Activated naive CD4-positive, alpha-beta T cell treated with anti-CD3 and anti-CD28 coated beads, Interleukin-2, amount 50 U/mL, for 72 hours (primary cell): Measurements from ENCODE around the gene PSMC3IP. TPM values are rescaled to one million over a fixed set of nuclear protein-coding genes. Genes with fewer than 3 reads are reported as not detected.
A peak's percentile ranks its signal among the peaks of the same experiment; 100 is the strongest.
"Not testable (repeated sequence)": the region's sequence is repeated elsewhere in the genome, so short reads cannot be mapped to it uniquely, and the experiment has no call there.

Experiments
- ATAC-seq, 2 donors: fragments of 150-1000 bp; cut with Tn5 transposase; 2 replicates each; pipeline ENCODE4 v1.10.0; 2021; ENCODE audit warnings: mild to moderate bottlenecking in 2 of 2, moderate library complexity in 2 of 2
- DNase-seq, 2 donors: peaks; one replicate each; pipeline ENCODE4 v3.0.0; 2021 to 2022; ENCODE audit warnings: low spot score in 2 of 2
- H3K27ac Mint-ChIP-seq, 2 donors: one replicate each; pipeline ENCODE4 v1.8.0; 2022; ENCODE audit warnings: mild to moderate bottlenecking in 2 of 2, mixed read lengths in 2 of 2
- H3K36me3 Mint-ChIP-seq, 2 donors: one replicate each; pipeline ENCODE4 v1.8.0; 2022; ENCODE audit warnings: mixed read lengths in 2 of 2
- H3K9me3 Mint-ChIP-seq, 2 donors: one replicate each; pipeline ENCODE4 v1.8.0; 2022; ENCODE audit warnings: mixed read lengths in 2 of 2
- total RNA-seq, 2 donors: library from RNA; stranded (reverse); gene quantifications; one replicate each; pipeline ENCODE4 v1.2.3, GENCODE V29; 2022

Gene PSMC3IP
- total RNA-seq, 2 donors from 2014 or later: 24.7 to 52.5 TPM

DNA sequence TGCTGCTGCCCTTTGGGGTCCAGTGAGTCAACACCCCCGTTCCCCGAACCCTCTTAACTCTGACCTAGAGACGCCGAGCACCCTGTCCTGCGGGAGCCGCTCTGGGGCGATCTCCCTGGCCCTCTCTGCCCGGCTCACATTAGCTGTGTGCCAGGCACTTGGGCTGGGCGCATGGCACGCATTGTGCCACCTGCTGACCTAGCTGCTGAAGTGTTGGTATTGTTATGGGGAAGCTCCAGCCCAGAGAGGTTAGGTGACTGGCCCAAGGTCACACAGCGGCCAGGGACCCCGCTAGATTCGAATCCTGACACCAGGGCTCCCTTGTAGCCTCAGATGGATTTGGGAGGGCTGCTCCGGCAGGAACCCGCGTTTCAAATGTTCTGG lies 23.7 kb downstream of the PSMC3IP start:
- ATAC-seq (peak in 1 of 2 donors; percentile 35), DNase-seq (no peak)
- peak overlapping the region in 1 of 2 donors; percentile 95 for H3K27ac Mint-ChIP-seq
- H3K9me3 Mint-ChIP-seq: no peaks in the 10 kb centered on the region
- H3K36me3 Mint-ChIP-seq: peaks cover 0 to 6% of the 10 kb centered on the region in 2 donors

DNA sequence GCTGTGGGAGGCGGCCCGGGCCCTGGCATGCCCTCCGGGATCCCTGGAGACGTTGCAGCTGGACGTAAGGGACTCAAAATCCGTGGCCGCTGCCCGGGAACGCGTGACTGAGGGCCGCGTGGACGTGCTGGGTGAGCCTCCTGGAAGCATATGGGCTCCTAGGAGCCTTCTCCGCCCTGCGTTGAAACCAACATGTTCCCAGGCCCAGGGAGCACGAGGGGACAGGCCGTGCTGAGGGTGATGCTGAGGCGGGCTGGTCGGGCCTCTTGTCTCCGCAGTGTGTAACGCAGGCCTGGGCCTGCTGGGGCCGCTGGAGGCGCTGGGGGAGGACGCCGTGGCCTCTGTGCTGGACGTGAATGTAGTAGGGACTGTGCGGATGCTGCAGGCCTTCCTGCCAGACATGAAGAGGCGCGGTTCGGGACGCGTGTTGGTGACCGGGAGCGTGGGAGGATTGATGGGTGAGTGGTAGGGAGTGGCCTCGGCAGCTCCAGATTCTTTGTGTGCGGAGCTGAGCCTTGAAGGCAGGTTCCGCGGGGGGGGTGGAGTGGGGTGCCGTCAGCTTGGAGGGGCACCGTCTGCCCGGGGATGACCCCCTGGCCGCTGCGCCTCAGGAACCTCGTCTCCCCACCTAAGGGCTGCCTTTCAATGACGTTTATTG lies 24.2 kb downstream of the PSMC3IP start:
- ATAC-seq (no peak), DNase-seq (no peak)
- Mint-ChIP-seq H3K36me3 (peaks cover 0 to 6% of the 10 kb centered on the region in 2 donors), H3K9me3 (no peaks in the 10 kb centered on the region), H3K27ac (peak overlapping the region in 1 of 2 donors; percentile 95)

DNA sequence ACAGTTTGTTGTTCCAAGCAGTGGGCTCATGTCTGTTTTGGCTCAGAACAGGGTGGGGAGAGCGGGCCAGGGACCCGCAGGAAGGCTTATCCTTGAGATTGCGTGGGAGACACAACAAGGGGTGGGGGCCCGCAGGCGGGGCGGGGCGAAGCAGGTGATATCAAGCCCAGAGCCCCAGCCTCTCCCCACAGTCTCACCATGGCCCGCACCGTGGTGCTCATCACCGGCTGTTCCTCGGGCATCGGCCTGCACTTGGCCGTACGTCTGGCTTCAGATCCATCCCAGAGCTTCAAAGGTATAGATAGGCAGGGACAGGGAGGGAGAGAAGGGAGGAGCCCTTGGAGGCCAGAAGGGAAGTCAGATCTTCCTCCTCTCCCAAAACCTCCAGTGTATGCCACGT lies 24.8 kb downstream of the PSMC3IP start, which contains the start of gene HSD17B1:
HSD17B1 (plus strand) TSS at position 188 of the 400 bp plus-strand sequence; CDS start at position 199, 11 bp downstream.
- not testable (repeated sequence) for DNase-seq, H3K36me3 Mint-ChIP-seq, ATAC-seq, H3K9me3 Mint-ChIP-seq
- peak within 1 kb of the TSS in 1 of 2 donors; percentile 95 for H3K27ac Mint-ChIP-seq

DNA sequence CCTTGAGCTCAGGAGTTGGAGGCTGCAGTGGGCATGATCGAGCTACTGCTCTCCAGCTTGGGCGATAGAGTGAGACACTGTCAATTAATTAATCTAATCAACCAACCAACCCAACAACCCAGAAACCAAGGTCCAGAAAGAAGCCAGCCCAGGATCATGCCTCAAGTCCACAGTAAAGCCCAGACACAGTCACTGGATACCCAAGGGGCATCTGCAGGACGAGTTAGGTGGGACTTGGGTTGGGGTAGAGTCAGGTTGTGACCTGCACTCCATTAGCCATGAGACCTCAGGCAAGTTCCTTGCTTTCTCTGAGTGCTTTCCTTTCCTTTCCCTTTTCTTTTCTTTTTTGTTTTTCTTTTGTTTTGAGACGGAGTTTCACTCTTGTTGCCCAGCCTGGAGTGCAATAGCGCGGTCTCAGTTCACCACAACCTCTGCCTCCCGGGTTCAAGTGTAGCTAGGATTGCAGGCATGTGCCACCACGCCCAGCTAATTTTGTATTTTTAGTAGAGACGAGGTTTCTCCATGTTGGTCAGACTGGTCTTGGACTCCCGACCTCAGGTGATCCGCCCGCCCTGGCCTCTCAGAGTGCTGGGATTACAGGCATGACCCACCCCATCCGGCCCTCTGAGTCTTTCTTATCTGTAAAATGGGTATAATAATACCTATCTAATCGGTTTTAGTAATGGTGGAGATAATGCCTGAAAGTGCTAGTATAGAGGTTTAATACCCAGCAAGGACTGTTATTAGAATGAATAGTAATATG lies 28.4 kb downstream of the PSMC3IP start:
- ATAC-seq: no peak
- DNase-seq: no peak
- H3K27ac Mint-ChIP-seq: no peak overlapping the region
- no peaks in the 10 kb centered on the region for H3K36me3 Mint-ChIP-seq
- H3K9me3 Mint-ChIP-seq: no peaks in the 10 kb centered on the region

DNA sequence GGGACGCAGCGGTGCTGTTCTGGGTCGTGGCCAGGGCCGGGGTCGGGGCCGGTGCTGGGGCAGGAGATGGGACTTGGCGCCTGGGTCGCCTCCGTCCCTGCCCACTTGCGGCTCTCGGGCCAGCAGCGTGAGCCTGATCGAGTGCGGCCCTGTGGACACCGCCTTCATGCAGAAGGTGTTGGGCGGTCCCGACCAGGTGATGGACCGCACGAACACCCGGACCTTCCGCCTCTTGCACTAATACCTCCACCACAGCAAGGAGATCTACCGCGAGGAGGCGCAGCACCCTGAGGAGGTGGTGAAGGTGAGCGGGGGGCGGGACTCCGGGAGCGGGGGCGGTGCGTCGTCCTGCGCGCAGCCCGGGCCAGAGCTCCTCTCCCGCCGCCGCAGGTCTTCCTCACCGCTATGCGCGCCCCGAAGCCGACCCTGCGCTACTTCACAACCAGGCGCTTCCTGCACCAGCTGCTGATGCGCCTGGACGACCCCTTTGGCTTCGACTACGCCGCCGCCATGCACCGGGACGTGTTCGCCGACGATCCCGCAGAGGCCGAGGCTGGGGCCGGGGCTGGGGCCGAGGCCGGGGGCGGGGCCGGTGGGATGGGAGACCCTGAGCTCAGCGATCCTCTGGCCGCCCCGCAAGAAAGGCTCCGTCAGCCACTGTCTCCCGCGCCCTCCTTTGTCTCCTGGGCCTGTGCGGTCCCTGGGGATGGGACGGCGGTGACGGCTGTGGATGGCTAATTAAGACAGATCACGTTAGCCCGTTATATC lies 29.3 kb downstream of the PSMC3IP start:
- H3K36me3 Mint-ChIP-seq: peaks cover 0 to under 1% of the 10 kb centered on the region in 2 donors

DNA sequence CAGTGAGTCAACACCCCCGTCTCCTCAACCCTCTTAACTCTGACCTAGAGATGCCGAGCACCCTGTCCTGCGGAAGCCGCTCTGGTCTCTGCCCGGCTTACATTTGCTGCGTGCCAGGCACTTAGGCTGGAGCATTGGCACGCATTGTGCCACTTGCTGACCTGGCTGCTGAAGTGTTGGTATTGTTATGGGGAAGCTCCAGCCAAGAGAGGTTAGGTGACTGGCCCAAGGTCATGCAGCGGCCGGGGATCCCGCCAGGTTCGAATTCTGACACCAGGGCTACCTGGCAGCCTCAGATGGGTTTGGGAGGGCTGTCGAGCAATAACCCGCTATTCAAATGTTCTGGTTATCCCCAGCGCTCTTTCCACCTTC lies 29.8 kb downstream of the PSMC3IP start:
- DNase-seq (no peak), ATAC-seq (no peak)
- Mint-ChIP-seq H3K36me3 (peaks cover 0 to 6% of the 10 kb centered on the region in 2 donors), H3K27ac (no peak overlapping the region), H3K9me3 (no peaks in the 10 kb centered on the region)

More for the DNA sequence above, 29.3 kb downstream of the PSMC3IP start:
- no peak overlapping the region for H3K27ac Mint-ChIP-seq
- no peaks in the 10 kb centered on the region for H3K9me3 Mint-ChIP-seq
- DNase-seq: peak in 1 of 2 donors; percentile 78
- peak; percentile 83 to 85 for ATAC-seq

DNA sequence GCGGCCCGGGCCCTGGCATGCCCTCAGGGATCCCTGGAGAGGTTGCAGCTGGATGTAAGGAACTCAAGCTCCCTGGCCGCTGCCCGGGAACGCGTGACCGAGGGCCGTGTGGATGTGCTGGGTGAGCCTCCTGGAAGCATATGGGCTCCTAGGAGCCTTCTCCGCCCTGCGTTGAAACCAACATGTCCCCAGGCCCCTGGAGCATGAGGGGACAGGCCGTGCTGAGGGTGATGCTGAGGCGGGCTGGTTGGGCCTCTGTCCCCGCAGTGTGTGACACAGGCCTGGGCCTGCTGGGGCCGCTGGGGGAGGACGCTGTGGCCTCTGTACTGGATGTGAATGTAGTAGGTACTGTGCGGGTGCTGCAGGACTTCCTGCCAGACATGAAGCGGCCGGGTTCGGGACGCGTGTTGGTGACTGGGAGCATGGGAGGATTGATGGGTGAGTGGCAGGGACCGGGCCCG lies 30.5 kb downstream of the PSMC3IP start:
- DNase-seq (no peak), ATAC-seq (no peak)
- H3K9me3 Mint-ChIP-seq: no peaks in the 10 kb centered on the region
- H3K36me3 Mint-ChIP-seq: peaks cover 0 to 6% of the 10 kb centered on the region in 2 donors
- H3K27ac Mint-ChIP-seq: no peak overlapping the region

DNA sequence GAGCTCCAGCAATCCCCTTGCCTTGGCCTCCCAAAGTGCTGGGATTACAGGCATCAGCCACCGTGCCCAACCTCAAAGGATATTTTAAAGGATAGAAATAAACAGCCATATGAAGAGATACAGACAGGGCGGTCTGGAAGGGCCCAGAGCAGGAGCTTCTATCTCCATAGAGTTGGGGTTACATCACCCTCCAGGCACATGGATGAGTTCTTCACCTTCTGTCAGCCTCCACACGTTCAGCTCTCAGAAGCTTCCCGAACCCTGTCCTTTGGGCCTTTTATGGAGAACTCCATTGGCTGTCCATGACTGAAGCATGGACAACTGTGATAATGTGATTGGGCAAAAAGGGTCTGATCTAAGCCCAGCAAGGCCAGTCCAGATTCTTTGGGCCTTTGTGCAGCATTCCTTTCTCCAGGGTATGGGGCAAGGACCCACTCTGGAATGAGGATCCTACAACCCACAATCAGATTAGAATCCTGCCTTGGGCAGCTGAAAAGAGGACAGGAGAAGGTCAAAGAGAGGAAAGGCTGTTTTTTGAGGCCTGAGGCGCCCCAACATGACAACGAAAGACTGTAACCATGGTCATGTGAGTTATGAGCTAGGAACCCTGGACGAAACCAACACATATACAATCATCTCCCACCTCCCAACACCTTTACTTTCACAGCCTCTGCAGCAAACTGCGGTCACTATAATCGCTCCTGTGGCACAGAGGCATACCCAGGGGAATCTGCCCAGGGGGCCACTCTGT lies 31.6 kb downstream of the PSMC3IP start:
- not testable (repeated sequence) for H3K9me3 Mint-ChIP-seq, ATAC-seq, H3K36me3 Mint-ChIP-seq, H3K27ac Mint-ChIP-seq, DNase-seq

DNA sequence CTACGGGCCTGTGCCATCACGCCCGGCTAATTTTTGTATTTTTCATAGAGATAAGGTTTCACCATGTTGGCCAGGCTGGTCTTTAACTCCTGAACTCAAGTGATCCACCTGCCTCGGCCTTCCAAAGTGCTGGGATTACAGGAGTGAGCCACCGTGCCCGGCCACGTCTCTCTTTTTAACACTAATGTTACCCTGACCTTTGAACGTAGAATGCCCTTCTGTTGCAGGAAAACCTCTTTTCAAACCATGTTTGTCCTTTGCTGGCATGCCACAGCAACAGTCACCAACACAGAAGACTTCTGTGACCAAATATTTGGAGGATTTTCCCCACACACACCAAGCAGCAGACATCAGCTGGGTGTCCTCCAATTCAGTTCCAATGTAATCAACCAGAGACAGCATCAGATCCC lies 32.6 kb downstream of the PSMC3IP start:
- peaks cover 8 to 19% of the 10 kb centered on the region in 2 donors for H3K36me3 Mint-ChIP-seq
- no peak for ATAC-seq

DNA sequence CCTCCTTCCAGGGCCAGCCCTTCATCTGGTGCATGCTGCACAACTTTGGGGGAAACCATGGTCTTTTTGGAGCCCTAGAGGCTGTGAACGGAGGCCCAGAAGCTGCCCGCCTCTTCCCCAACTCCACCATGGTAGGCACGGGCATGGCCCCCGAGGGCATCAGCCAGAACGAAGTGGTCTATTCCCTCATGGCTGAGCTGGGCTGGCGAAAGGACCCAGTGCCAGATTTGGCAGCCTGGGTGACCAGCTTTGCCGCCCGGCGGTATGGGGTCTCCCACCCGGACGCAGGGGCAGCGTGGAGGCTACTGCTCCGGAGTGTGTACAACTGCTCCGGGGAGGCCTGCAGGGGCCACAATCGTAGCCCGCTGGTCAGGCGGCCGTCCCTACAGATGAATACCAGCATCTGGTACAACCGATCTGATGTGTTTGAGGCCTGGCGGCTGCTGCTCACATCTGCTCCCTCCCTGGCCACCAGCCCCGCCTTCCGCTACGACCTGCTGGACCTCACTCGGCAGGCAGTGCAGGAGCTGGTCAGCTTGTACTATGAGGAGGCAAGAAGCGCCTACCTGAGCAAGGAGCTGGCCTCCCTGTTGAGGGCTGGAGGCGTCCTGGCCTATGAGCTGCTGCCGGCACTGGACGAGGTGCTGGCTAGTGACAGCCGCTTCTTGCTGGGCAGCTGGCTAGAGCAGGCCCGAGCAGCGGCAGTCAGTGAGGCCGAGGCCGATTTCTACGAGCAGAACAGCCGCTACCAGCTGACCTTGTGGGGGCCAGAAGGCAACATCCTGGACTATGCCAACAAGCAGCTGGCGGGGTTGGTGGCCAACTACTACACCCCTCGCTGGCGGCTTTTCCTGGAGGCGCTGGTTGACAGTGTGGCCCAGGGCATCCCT lies 34.1 kb downstream of the PSMC3IP start:
- Mint-ChIP-seq H3K36me3 (peaks cover 8 to 22% of the 10 kb centered on the region in 2 donors), H3K27ac (peak overlapping the region in 1 of 2 donors; percentile 86), H3K9me3 (no peaks in the 10 kb centered on the region)
- ATAC-seq (no peak), DNase-seq (no peak)

More for the DNA sequence above, 32.6 kb downstream of the PSMC3IP start:
- Mint-ChIP-seq H3K27ac (no peak overlapping the region), H3K9me3 (no peaks in the 10 kb centered on the region)
- no peak for DNase-seq

DNA sequence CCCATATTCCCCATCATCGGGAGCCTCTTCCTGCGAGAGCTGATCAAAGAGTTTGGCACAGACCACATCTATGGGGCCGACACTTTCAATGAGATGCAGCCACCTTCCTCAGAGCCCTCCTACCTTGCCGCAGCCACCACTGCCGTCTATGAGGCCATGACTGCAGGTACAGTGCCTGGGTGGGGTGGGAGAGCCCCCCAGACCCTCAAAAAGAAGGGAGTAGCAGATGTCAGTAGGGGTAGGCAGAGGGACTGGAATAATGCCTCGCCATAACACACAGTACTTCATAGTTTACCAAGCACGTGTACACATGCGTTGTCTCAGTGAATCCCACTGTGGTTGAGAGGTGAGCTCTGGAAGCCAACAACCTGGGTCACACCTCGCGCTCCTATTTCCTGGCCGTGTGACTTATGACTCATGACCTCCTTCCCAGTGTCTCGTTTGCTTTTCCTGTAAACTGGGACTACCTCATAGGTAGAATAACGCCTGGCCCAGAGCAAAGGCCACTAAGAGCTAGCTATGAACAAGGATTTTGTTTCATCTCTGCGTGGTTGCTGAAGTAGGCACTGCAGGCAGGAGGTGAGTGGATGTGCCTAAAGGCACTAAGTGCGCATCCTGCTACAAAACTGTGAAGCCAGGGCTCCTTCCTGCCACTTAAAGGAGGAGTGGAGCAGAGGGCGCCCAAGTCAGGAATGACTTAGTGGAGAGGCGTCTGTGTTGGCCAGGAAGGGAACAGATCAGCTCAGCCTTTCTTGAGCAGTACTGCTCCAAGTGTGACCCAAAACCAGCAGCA lies 36.3 kb downstream of the PSMC3IP start:
- peak overlapping the region; percentile 63 to 73 for H3K27ac Mint-ChIP-seq
- peaks cover 8 to 22% of the 10 kb centered on the region in 2 donors for H3K36me3 Mint-ChIP-seq
- no peaks in the 10 kb centered on the region for H3K9me3 Mint-ChIP-seq
- DNase-seq (peak in 1 of 2 donors; percentile 35), ATAC-seq (peak; percentile 47 to 72)

DNA sequence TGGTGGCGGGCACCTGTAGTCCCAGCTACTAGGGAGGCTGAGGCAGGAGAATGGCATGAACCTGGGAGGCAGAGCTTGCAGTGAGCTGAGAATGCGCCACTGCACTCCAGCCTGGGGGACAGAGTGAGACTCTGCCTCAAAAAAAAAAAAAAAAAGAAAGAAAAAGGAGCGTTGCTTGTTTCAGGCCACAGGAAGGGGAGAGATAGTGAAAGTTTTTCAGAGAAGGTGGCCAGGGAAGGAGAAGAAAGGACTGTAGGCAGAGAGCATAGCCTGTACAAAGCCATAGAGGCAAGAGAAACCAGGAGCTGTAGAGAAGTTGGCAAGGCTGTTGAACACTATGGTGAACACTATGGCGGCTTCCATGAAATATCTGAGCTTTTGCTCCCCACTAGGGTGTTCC lies 37.0 kb downstream of the PSMC3IP start:
- ATAC-seq, DNase-seq, H3K9me3 Mint-ChIP-seq: not testable (repeated sequence)
- Mint-ChIP-seq H3K36me3 (peaks cover 12 to 22% of the 10 kb centered on the region in 2 donors), H3K27ac (peak overlapping the region; percentile 57 to 73)

DNA sequence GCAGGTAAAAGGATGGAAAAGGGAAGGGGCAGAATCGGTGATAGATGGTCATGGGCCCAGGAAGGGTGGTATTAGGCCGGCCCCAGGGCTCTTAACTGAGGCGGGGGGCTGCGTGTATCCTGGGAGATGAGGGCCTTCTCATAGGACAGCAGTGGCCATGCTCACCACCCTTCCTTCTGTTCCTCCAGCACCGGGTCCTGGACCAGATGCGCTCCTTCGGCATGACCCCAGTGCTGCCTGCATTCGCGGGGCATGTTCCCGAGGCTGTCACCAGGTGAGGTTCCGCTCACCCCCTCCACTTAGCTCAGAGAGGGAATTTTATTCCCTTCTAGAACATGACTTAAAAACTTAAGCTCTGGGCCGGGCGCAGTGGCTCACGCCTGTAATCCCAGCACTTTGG lies 39.0 kb downstream of the PSMC3IP start:
- Mint-ChIP-seq H3K9me3 (no peaks in the 10 kb centered on the region), H3K36me3 (peaks cover 13 to 22% of the 10 kb centered on the region in 2 donors), H3K27ac (no peak overlapping the region)
- ATAC-seq (no peak), DNase-seq (no peak)

DNA sequence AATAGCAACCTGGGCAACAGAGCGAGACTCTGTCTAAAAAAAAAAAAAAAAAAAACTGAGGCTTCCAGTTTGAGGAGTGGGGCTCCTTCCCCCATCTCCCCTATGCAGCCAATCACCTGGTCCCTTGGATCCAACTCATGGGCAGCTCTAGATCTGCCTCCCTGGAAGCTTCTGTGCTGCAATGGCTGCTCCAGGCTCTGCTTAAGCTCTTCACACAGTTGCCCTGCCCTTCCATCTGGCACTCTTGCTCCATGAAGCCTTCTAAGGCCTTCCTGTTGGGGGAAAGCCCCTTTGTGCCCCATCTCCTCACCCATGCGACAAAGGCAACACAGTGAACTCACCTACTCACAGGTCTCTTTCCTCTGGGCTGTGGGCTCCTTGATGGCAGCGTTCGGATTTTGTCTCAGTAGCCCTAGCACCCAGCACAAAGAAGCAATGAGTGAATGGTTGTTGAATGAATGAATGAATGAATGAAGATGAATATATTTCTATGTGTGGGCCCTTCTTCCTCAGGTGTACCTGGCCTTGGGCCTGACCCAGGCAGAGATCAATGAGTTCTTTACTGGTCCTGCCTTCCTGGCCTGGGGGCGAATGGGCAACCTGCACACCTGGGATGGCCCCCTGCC lies 39.6 kb downstream of the PSMC3IP start:
- no peak for DNase-seq
- Mint-ChIP-seq H3K9me3 (no peaks in the 10 kb centered on the region), H3K27ac (no peak overlapping the region), H3K36me3 (peaks cover 13 to 18% of the 10 kb centered on the region in 2 donors)
- no peak for ATAC-seq
